Activated naive CD4-positive, alpha-beta T cell treated with anti-CD3 and anti-CD28 coated beads for 36 hours (primary cell): ENCODE measurements around the gene TGFBR1. TPM values are rescaled to one million over a fixed set of nuclear protein-coding genes. Genes with fewer than 3 reads are reported as not detected.
"Not testable (repeated sequence)": the region's sequence is repeated elsewhere in the genome, so short reads cannot be mapped to it uniquely, and the experiment has no call there.

Source experiments
- CTCF ChIA-PET: fragments of 350-600 bp; sonication (Branson Sonifier 250); formaldehyde crosslinking; loops from one replicate; lab custom pipeline; 2021; ENCODE audit warnings: antibody characterized with exemption; lab: Charles Lee
- DNase-seq: peaks from one replicate; pipeline ENCODE4 v3.0.0-alpha.2; 2020
- H3K27ac Mint-ChIP-seq: one replicate; pipeline ENCODE4 v1.8.0; 2021; ENCODE audit warnings: mild to moderate bottlenecking, mixed read lengths
- H3K27me3 Mint-ChIP-seq: one replicate; pipeline ENCODE4 v1.8.0; 2021; ENCODE audit warnings: low read depth, mixed read lengths
- H3K36me3 Mint-ChIP-seq: one replicate; pipeline ENCODE4 v1.8.0; 2021; ENCODE audit warnings: low read depth, mixed read lengths
- H3K4me1 Mint-ChIP-seq: one replicate; pipeline ENCODE4 v1.8.0; 2021; ENCODE audit warnings: low read depth, mixed read lengths
- H3K4me3 Mint-ChIP-seq: one replicate; pipeline ENCODE4 v1.8.0; 2021; ENCODE audit warnings: mild to moderate bottlenecking, moderate library complexity, mixed read lengths
- H3K9me3 Mint-ChIP-seq: one replicate; pipeline ENCODE4 v1.8.0; 2021; ENCODE audit warnings: mixed read lengths
- intact Hi-C: fragments of 100-400 bp; cut with micrococcal nuclease; formaldehyde crosslinking; loops from one replicate; pipeline ENCODE4 v1.15.1; 2023
- total RNA-seq, 2 experiments: library from RNA; stranded (reverse); gene quantifications; one replicate each; pipeline ENCODE4 v1.2.3, GENCODE V29; 2021

Gene TGFBR1
- total RNA-seq, 2 experiments from 2014 or later: 13.7 to 16.9 TPM

GRCh38 chr9:99185934-99186333 is 81.0 kb downstream of the TGFBR1 start:
- H3K4me3 Mint-ChIP-seq: no peak overlapping the region
- H3K9me3 Mint-ChIP-seq: no peaks in the 10 kb centered on the region
- H3K4me1 Mint-ChIP-seq: peaks cover 24% of the 10 kb centered on the region
- intact Hi-C loops: loop anchor here (2.0 kb wide), 2 partner anchors 635 to 1409 kb away; partner anchors contain the start of gene NR4A3
- H3K27ac Mint-ChIP-seq: no peak overlapping the region
- CTCF ChIA-PET: interaction anchor here (1.2 to 4.6 kb wide), 12 partner anchors 9 to 107 kb away, joined by 3 to 32 read pairs (median 10); partner anchors contain the start of genes ALG2 and SEC61B
- peaks cover 3% of the 10 kb centered on the region for H3K27me3 Mint-ChIP-seq
- H3K36me3 Mint-ChIP-seq: no peaks in the 10 kb centered on the region
- DNase-seq: no peak

DNA sequence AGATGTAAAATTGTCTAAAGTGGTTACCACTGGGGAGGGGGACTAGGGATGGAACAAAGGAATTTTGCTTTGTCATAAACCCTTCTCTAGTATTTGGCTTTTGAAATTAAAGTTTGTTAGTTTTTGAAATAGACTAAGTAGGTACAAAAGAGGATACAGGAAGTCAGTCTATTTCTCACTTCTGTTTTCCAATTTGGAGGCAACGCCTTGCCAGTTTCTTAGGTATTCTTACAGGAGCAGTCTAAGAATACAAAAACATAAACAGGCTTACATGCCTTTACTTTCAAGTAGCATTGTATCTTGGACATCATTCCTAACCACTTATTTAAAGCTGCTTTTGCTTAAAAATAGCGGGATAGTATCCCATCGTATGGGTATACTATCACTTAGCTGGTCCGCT is 82.4 kb downstream of the TGFBR1 start:
- CTCF ChIA-PET: interaction anchor here (0.6 to 1.6 kb wide), 3 partner anchors 79 to 1101 kb away, joined by 3 to 6 read pairs (median 4); no protein-coding TSS in a partner anchor
- Mint-ChIP-seq H3K4me3 (no peak overlapping the region), H3K36me3 (no peaks in the 10 kb centered on the region), H3K27me3 (peaks cover 3% of the 10 kb centered on the region), H3K4me1 (peaks cover 12% of the 10 kb centered on the region), H3K27ac (no peak overlapping the region), H3K9me3 (no peaks in the 10 kb centered on the region)
- intact Hi-C loops: no loop called here
- DNase-seq: no peak

GRCh38 chr9:99189186-99189585 is 84.3 kb downstream of the TGFBR1 start:
- CTCF ChIA-PET: no interaction called here
- no peak overlapping the region for H3K27ac Mint-ChIP-seq
- H3K9me3 Mint-ChIP-seq: no peaks in the 10 kb centered on the region

GRCh38 chr9:99189887-99190596 is 85.1 kb downstream of the TGFBR1 start:
- H3K36me3 Mint-ChIP-seq: no peaks in the 10 kb centered on the region
- DNase-seq: no peak
- intact Hi-C loops: no loop called here
- H3K4me3 Mint-ChIP-seq: no peak overlapping the region
- H3K27me3 Mint-ChIP-seq: peaks cover 3% of the 10 kb centered on the region
- peaks cover 2% of the 10 kb centered on the region for H3K4me1 Mint-ChIP-seq
- H3K27ac Mint-ChIP-seq: no peak overlapping the region
- H3K9me3 Mint-ChIP-seq: no peaks in the 10 kb centered on the region
- CTCF ChIA-PET: interaction anchor here (0.6 kb wide), 1 partner anchor 347 kb away, joined by 3 read pairs; no protein-coding TSS in a partner anchor

More at GRCh38 chr9:99189186-99189585, 84.3 kb downstream of the TGFBR1 start:
- Mint-ChIP-seq H3K36me3 (no peaks in the 10 kb centered on the region), H3K4me1 (peaks cover 6% of the 10 kb centered on the region), H3K27me3 (peaks cover 3% of the 10 kb centered on the region), H3K4me3 (no peak overlapping the region)
- intact Hi-C loops: no loop called here
- no peak for DNase-seq

DNA sequence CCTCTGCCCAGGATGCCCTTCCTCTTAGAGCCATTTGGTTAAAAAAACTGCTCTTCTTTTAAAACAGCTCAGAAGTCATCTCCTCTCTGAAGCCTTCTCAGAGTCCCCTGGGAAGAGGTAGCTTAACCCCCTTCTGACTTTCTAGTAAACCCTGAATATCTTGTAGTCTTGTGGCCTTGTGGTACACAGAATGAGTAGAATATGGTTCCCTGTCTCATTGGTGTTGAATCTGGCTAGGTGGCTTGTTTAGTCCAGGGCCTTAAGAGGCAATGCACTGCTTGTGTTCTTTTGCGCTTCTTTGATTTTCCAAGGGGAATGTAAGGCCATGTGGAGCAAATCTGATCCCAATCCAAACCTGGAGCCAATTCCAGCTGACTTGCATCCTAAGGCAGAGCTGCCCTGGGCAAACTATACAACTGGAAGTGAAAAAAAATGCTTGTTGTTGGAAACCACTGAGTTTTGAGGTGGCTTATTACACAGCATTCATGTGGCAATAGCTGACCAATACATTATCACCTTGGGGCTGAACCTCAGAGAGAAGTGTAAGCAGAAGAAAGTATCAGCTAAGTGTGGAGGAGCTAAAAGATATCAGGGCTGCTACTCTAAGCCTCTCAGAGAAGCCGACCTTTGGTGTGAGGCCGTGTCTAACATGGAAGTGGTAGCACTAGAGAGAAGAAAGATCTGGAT is 85.8 kb downstream of the TGFBR1 start:
- no peaks in the 10 kb centered on the region for H3K9me3 Mint-ChIP-seq
- CTCF ChIA-PET: interaction anchor here (0.6 kb wide), 2 partner anchors 41 to 348 kb away, joined by 3 read pairs; no protein-coding TSS in a partner anchor
- H3K4me1 Mint-ChIP-seq: peaks cover 2% of the 10 kb centered on the region
- no peak for DNase-seq
- no peaks in the 10 kb centered on the region for H3K36me3 Mint-ChIP-seq
- H3K27me3 Mint-ChIP-seq: peaks cover 3% of the 10 kb centered on the region
- intact Hi-C loops: no loop called here
- H3K27ac Mint-ChIP-seq: no peak overlapping the region
- no peak overlapping the region for H3K4me3 Mint-ChIP-seq

DNA sequence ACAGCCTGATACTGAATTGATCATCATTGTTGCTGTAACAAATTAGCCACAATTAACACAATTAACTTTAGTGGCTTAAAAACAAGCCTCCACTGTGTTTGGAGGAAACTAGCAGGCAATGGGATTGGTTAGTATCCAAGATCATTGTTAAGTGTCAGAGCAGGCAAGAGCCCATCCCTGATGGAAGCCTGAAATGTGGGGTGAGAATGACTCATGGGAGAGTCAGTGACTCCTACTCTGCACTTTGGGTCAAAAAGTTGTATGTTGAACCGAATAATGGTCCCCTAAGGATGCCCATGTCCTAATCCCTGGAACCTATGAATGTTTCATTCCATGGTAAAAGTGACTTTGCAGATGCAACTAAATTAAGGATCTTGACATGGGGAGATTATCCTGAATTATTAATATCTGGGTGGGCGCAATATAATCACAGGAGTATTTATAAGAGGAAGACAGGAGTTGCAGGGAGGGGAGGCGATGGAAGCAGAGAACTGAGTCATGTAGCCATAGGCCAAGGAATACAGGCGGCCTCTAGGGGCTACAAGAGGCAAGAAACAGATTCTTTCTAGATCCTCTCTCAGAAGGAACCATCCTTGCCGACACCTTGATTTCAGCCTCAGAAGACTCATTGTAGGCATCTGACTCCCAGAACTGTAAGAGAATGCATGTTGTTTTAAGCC is 88.0 kb downstream of the TGFBR1 start:
- H3K27ac Mint-ChIP-seq: no peak overlapping the region
- intact Hi-C loops: no loop called here
- no peak for DNase-seq
- peaks cover 3% of the 10 kb centered on the region for H3K27me3 Mint-ChIP-seq
- no peaks in the 10 kb centered on the region for H3K9me3 Mint-ChIP-seq
- CTCF ChIA-PET: no interaction called here
- no peak overlapping the region for H3K4me3 Mint-ChIP-seq
- H3K4me1 Mint-ChIP-seq: peaks cover 2% of the 10 kb centered on the region
- H3K36me3 Mint-ChIP-seq: no peaks in the 10 kb centered on the region

DNA sequence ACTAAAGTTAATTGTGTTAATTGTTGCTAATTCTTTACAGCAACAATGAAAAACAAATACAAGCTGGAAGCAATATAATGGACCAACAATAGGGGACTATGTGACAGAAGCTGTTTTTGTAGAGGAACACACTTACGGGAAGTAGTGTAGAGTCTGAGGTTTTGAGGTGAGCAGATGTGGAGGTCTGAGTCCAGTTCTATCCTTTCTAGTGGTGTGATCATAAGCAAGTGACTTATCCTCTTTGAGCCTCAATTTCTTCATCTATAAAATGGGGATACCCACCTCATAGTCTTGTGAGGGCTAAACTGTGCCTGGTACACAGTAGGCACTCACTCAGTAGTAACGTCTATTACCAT is 88.5 kb downstream of the TGFBR1 start:
- Mint-ChIP-seq H3K4me3 (no peak overlapping the region), H3K27ac (no peak overlapping the region), H3K36me3 (no peaks in the 10 kb centered on the region), H3K27me3 (peaks cover under 1% of the 10 kb centered on the region), H3K4me1 (peaks cover 2% of the 10 kb centered on the region), H3K9me3 (no peaks in the 10 kb centered on the region)
- CTCF ChIA-PET: no interaction called here
- DNase-seq: no peak
- intact Hi-C loops: no loop called here

DNA sequence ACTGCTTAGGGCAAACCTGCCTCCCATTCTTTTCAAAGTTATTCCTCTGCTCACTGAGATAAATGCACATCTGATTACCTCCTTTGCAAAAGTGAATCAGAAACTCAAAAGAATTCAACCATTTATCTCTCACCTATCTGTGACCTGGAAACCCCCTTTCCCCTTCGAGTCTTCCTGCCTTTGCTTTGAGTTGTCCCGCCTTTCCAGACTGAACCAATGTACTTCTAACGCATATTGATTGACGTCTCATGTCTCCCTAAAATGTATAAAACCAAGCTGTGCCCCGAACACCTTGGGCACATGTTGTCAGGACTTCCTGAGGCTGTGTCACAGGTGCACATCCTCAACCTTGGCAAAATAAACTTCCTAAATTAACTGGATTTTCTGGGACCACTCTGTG is 91.6 kb downstream of the TGFBR1 start:
- H3K9me3 Mint-ChIP-seq, H3K27me3 Mint-ChIP-seq, H3K27ac Mint-ChIP-seq, H3K36me3 Mint-ChIP-seq, H3K4me1 Mint-ChIP-seq, H3K4me3 Mint-ChIP-seq, DNase-seq, intact Hi-C loops: not testable (repeated sequence)
- CTCF ChIA-PET: interaction anchor here (0.6 to 4.4 kb wide), 6 partner anchors 12 to 349 kb away, joined by 3 to 28 read pairs (median 3); no protein-coding TSS in a partner anchor

GRCh38 chr9:99197124-99197630 is 92.3 kb downstream of the TGFBR1 start:
- no peak overlapping the region for H3K4me3 Mint-ChIP-seq
- H3K27ac Mint-ChIP-seq: no peak overlapping the region
- intact Hi-C loops: no loop called here
- CTCF ChIA-PET: interaction anchor here (0.6 to 4.4 kb wide), 5 partner anchors 12 to 798 kb away, joined by 3 to 28 read pairs (median 3); no protein-coding TSS in a partner anchor
- peaks cover 2% of the 10 kb centered on the region for H3K4me1 Mint-ChIP-seq
- H3K36me3 Mint-ChIP-seq: no peaks in the 10 kb centered on the region
- no peaks in the 10 kb centered on the region for H3K27me3 Mint-ChIP-seq
- H3K9me3 Mint-ChIP-seq: no peaks in the 10 kb centered on the region
- no peak for DNase-seq

GRCh38 chr9:99197987-99198386 is 93.1 kb downstream of the TGFBR1 start:
- CTCF ChIA-PET: interaction anchor here (0.6 to 4.4 kb wide), 3 partner anchors 13 to 797 kb away, joined by 3 to 28 read pairs (median 4); no protein-coding TSS in a partner anchor
- Mint-ChIP-seq H3K27ac (no peak overlapping the region), H3K4me3 (no peak overlapping the region), H3K27me3 (no peaks in the 10 kb centered on the region), H3K4me1 (peaks cover 2% of the 10 kb centered on the region), H3K36me3 (no peaks in the 10 kb centered on the region), H3K9me3 (no peaks in the 10 kb centered on the region)
- intact Hi-C loops: no loop called here
- no peak for DNase-seq

GRCh38 chr9:99199938-99200539 is 95.1 kb downstream of the TGFBR1 start:
- Mint-ChIP-seq H3K4me3 (no peak overlapping the region), H3K27ac (no peak overlapping the region), H3K4me1 (peaks cover 2% of the 10 kb centered on the region), H3K36me3 (no peaks in the 10 kb centered on the region), H3K9me3 (no peaks in the 10 kb centered on the region), H3K27me3 (no peaks in the 10 kb centered on the region)
- DNase-seq: no peak
- CTCF ChIA-PET: interaction anchor here (4.4 kb wide), 1 partner anchor 15 kb away, joined by 28 read pairs; no protein-coding TSS in a partner anchor
- intact Hi-C loops: no loop called here
